Osteoblast (primary cell): ENCODE data around the gene DLG5. TPM values are rescaled to one million over a fixed set of nuclear protein-coding genes. Genes with fewer than 3 reads are reported as not detected.

ENCODE experiments used
- DNase-seq: peaks from one replicate; pipeline ENCODE4 v3.0.0; 2011; ENCODE audit warnings: low spot score, mixed read lengths; ENCODE audit not compliant: insufficient read length; ENCODE audit errors: missing footprints
- H2AFZ ChIP-seq: 2 replicates; pipeline ENCODE4 v1.6.0; 2011; ENCODE audit warnings: mild to moderate bottlenecking, low read length
- H3K27ac ChIP-seq: 2 replicates; pipeline ENCODE4 v1.5.1; 2011; ENCODE audit warnings: mild to moderate bottlenecking, low read depth, low read length, moderate library complexity
- H3K27me3 ChIP-seq: 2 replicates; pipeline ENCODE4 v1.6.0; 2012; ENCODE audit warnings: mild to moderate bottlenecking, control low read depth, inconsistent platforms, low read length, moderate library complexity; ENCODE audit not compliant: insufficient read depth
- H3K36me3 ChIP-seq: 2 replicates; pipeline ENCODE4 v1.5.1; 2011; ENCODE audit warnings: mild to moderate bottlenecking, low read length, control low read depth, moderate library complexity; ENCODE audit not compliant: insufficient read depth
- H3K4me1 ChIP-seq: 2 replicates; pipeline ENCODE4 v1.5.1; 2011; ENCODE audit warnings: mild to moderate bottlenecking, low read length, control low read depth, moderate library complexity; ENCODE audit not compliant: insufficient read depth
- H3K4me2 ChIP-seq: 2 replicates; pipeline ENCODE4 v1.6.0; 2011; ENCODE audit warnings: mild to moderate bottlenecking, low read length; ENCODE audit not compliant: insufficient read depth
- H3K4me3 ChIP-seq: fragments of 200-600 bp; sonication (generic); 3 replicates; pipeline ENCODE4 v1.5.1; 2012; ENCODE audit warnings: mild to moderate bottlenecking, low read length, inconsistent platforms; ENCODE audit not compliant: insufficient read depth
- H3K79me2 ChIP-seq: 2 replicates; pipeline ENCODE4 v1.6.0; 2012; ENCODE audit warnings: mild to moderate bottlenecking, low read length, control low read depth, inconsistent platforms; ENCODE audit not compliant: insufficient read depth
- H3K9me3 ChIP-seq: 2 replicates; pipeline ENCODE4 v1.5.1; 2011; ENCODE audit warnings: low read depth, low read length, control low read depth
- H4K20me1 ChIP-seq: 2 replicates; pipeline ENCODE4 v1.6.0; 2012; ENCODE audit warnings: mild to moderate bottlenecking, low read length, control low read depth; ENCODE audit not compliant: insufficient read depth
- CTCF ChIP-seq: IDR thresholded peaks from 2 replicates; pipeline ENCODE4 v1.5.1; 2011; ENCODE audit warnings: mild to moderate bottlenecking, low read depth, low read length, moderate library complexity; ENCODE audit errors: extremely low read depth
- total RNA-seq: library from RNA; depleted of rRNA; stranded (reverse); fragments of >200 nt; gene quantifications from 2 replicates; pipeline ENCODE4 v1.2.3, GENCODE V29; 2012

DLG5 gene
- total RNA-seq, 1 donor, result 51.4 TPM

GRCh38 chr10:77816311-77816710 lies 110.2 kb downstream of the DLG5 start:
- Histone ChIP-seq H3K4me2 (no peak overlapping the region), H3K36me3 (peaks cover 56% of the 10 kb centered on the region), H3K4me3 (no peak overlapping the region), H3K4me1 (no peaks in the 10 kb centered on the region), H3K79me2 (no peaks in the 10 kb centered on the region), H3K27me3 (no peaks in the 10 kb centered on the region), H3K27ac (no peak overlapping the region), H3K9me3 (no peaks in the 10 kb centered on the region), H2AFZ (no peak overlapping the region), H4K20me1 (no peaks in the 10 kb centered on the region)
- no peak for TF ChIP-seq CTCF
- peak; percentile 80 for DNase-seq

DNA sequence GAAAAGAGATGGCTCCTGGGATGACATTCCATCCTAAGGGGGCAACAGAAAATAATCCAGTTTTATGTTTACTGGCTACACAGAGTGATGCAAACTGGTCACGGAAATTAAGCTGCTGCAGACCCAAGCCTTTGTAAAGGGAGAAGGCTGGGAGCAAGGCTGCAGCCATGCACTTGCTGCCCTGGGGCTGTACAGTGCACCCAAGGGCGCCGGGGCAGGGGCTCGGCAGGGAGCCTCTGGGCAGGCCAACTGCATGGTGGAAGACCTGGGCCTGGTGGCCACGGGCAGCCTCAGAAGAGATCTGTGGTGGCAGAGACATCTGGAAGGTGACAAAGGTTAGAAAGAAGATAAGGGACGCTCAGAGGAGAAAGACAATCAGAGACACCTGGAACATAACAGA lies 113.8 kb downstream of the DLG5 start:
- Histone ChIP-seq H3K36me3 (peaks cover 50% of the 10 kb centered on the region), H4K20me1 (no peaks in the 10 kb centered on the region)

DNA sequence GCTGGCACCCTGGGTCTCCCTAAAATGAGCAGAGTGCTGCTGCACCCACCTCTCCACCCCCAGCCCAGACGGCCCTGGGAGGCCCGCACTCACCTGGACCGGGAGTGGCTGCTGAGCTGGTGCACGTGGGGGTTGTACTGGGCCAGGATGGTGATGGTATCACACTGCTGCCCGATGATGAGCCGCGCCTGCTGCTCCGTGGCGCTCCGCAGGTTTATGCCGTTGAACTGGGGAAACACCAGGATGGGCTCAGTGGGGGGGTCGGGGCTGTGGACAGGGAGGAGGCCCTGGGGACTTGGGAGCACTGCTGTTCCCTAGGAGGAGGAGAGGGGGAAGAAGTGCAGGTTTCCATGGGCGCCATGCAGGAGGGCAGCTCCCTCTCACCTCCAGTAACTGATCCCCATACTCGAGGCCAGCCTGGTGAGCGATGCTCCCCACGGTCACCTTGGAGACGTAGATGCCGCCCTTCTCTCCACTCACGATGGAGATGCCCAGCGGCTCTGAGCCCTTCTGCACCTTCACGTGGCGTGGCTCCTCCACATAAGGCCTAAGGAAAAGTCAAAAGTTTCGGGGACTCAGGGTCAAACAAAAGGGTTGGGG lies 114.6 kb downstream of the DLG5 start:
- H3K27ac ChIP-seq, result no peak overlapping the region
- peaks cover 52% of the 10 kb centered on the region for H3K36me3 ChIP-seq
- no peaks in the 10 kb centered on the region for H3K4me1 ChIP-seq
- H2AFZ ChIP-seq, result no peak overlapping the region
- H3K4me2 ChIP-seq, result no peak overlapping the region
- no peaks in the 10 kb centered on the region for H4K20me1 ChIP-seq
- no peaks in the 10 kb centered on the region for H3K79me2 ChIP-seq
- no peak for TF ChIP-seq CTCF
- H3K27me3 ChIP-seq, result no peaks in the 10 kb centered on the region
- no peak overlapping the region for H3K4me3 ChIP-seq
- DNase-seq, result peak; percentile 36
- no peaks in the 10 kb centered on the region for H3K9me3 ChIP-seq

More for the DNA sequence above, 113.8 kb downstream of the DLG5 start:
- no peak overlapping the region for H2AFZ ChIP-seq
- H3K4me3 ChIP-seq, result no peak overlapping the region
- no peak overlapping the region for H3K27ac ChIP-seq
- DNase-seq, result peak; percentile 43
- H3K4me2 ChIP-seq, result no peak overlapping the region
- TF ChIP-seq CTCF, result no peak
- no peaks in the 10 kb centered on the region for H3K9me3 ChIP-seq
- no peaks in the 10 kb centered on the region for H3K4me1 ChIP-seq
- no peaks in the 10 kb centered on the region for H3K79me2 ChIP-seq
- no peaks in the 10 kb centered on the region for H3K27me3 ChIP-seq

DNA sequence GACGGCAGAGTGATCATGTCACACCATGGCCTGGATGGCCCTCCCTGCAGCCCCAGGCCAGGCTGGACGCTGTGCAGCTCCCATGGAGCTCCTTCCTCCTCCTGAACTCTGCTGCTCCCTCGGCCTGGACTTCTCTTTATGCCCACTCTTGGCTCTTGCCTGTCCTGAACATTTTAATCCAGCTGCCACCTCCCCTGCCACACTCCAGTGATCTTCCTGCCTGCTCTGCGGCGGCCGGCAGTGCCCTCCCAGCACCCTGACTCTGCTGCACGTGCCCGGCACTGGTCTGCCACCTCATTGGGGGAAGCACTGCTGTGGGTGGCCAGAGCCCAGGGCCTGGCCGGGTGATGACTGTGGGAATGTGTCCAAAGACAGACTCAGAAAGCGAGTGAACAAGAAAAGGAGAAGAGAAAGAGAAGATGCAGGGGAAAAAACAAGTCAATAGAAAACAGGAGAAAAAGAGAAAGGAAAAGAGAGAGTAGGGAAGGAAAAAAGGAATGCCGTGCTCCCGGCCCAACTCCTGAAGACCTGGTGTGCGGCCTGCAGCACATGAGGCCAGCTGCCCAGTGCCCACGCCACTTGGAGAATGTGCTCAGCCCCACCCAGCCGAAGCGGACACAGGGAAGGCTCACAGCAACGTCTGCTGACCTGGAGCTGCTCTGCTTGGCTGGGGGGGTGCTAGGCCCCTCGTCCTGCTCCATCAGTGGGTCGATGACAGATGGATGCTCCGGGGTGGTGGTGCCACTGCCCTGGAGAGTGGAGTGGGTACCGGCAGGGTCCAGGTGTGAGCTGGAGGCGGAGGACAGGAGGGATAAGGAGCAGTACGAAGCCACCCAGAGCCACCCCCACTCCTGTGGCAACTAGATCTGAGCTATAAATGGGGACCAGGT lies 115.9 kb downstream of the DLG5 start:
- H2AFZ ChIP-seq, result no peak overlapping the region
- no peak overlapping the region for H3K4me2 ChIP-seq
- peak; percentile 38 for DNase-seq
- H3K4me1 ChIP-seq, result no peaks in the 10 kb centered on the region
- no peak overlapping the region for H3K4me3 ChIP-seq
- H4K20me1 ChIP-seq, result no peaks in the 10 kb centered on the region
- H3K27me3 ChIP-seq, result no peaks in the 10 kb centered on the region
- no peak overlapping the region for H3K27ac ChIP-seq
- H3K79me2 ChIP-seq, result no peaks in the 10 kb centered on the region
- H3K9me3 ChIP-seq, result no peaks in the 10 kb centered on the region
- no peak for TF ChIP-seq CTCF
- peaks cover 48% of the 10 kb centered on the region for H3K36me3 ChIP-seq
